Fibroblast of villous mesenchyme (primary cell): Measurements from ENCODE around the gene GABPA. TPM values are rescaled to one million over a fixed set of nuclear protein-coding genes. Genes with fewer than 3 reads are reported as not detected.
"Not testable (repeated sequence)": the region's sequence is repeated elsewhere in the genome, so short reads cannot be mapped to it uniquely, and the experiment has no call there.

Experiments used
- DNase-seq: peaks from one replicate; pipeline ENCODE4 v3.0.0-alpha.2; 2010; ENCODE audit warnings: low read depth
- H3K4me3 ChIP-seq: 2 replicates; pipeline ENCODE4 v1.5.1; 2011; ENCODE audit warnings: low read depth, mild to moderate bottlenecking, low read length
- total RNA-seq: library from RNA; depleted of rRNA; stranded (reverse); fragments of >200 nt; gene quantifications from 2 replicates; pipeline ENCODE4 v1.2.3, GENCODE V29; 2012
- TF ChIP-seq, protein P1 (sequence below): IDR thresholded peaks from 2 replicates; pipeline ENCODE4 v1.5.1; 2012; ENCODE audit warnings: low read depth, mild to moderate bottlenecking, low read length; ENCODE audit not compliant: insufficient read depth

The GABPA gene
- total RNA-seq, result 19.6 and 31.1 TPM in 2 replicates

DNA sequence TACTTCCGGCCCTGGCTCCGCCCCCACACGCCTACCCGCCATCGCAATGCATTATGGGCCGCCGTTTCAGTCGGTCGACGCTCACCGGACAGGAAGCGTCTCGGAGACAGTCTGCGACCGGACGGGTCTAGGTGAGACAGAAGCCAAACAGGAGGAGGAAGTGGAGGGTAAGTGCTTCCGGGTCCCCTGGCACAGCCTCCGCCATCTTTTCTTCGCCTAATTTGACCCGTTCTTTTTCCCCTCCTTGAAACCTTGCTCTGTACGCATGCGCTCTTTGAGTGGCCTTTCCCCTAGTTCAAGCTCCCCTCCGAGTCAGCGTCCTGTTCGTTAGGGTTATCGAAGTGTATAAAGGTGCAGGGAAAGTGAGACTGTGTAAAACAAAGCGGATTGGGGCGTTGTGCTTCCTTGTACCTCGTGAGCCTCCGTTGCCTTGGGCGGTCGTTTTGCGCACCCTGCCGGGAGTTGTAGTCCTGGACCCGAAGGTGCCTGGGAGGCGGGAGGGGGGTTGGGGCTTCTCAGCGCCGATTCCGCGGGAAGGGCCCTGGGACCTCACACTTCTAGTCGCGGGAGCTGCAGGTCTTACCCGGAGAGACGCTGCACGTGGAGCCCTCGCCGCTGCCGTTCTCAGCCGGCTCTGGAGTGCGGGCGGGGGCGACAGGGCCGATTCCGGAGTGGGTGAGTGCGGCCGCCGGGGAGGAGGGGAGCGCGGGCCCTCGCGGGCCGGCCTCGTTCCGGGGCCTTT is at the start of gene GABPA, which contains the start of gene ATP5PF:
TSS of gene GABPA (plus strand) at position 69 of the 742 bp plus-strand sequence. CDS start 6,627 bp downstream, outside the sequence.
TSS of gene ATP5PF (minus strand) at position 1 of the 742 bp plus-strand sequence. CDS start 5,110 bp downstream, outside the sequence.
- DNase-seq, result peak; percentile 99
- peak within 1 kb of the TSS; percentile 91 for H3K4me3 ChIP-seq
- TF ChIP-seq, protein P1, sequence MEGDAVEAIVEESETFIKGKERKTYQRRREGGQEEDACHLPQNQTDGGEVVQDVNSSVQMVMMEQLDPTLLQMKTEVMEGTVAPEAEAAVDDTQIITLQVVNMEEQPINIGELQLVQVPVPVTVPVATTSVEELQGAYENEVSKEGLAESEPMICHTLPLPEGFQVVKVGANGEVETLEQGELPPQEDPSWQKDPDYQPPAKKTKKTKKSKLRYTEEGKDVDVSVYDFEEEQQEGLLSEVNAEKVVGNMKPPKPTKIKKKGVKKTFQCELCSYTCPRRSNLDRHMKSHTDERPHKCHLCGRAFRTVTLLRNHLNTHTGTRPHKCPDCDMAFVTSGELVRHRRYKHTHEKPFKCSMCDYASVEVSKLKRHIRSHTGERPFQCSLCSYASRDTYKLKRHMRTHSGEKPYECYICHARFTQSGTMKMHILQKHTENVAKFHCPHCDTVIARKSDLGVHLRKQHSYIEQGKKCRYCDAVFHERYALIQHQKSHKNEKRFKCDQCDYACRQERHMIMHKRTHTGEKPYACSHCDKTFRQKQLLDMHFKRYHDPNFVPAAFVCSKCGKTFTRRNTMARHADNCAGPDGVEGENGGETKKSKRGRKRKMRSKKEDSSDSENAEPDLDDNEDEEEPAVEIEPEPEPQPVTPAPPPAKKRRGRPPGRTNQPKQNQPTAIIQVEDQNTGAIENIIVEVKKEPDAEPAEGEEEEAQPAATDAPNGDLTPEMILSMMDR, result peak; percentile 11

DNA sequence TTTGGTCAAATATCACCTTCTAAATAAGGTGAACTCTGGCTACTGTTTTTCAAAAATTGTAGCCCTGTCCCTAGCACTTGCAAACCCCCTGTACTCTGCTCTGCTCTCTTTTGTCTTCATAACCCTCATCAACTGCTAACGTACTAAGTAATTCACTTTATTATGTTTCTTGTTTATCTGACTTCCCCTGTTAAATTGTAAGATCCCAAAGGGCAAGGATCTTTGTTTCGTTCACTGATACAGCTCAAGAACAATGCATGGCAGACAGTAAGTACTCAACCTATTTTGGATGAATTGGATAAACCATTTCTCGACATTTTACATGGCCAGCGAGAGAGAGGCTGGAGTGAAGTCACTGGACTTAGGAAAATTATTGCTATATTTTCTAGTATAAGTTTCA is 47.0 kb upstream of the GABPA start:
- no peak for DNase-seq
- H3K4me3 ChIP-seq, result no peak overlapping the region
- TF ChIP-seq, protein P1, result no peak

DNA sequence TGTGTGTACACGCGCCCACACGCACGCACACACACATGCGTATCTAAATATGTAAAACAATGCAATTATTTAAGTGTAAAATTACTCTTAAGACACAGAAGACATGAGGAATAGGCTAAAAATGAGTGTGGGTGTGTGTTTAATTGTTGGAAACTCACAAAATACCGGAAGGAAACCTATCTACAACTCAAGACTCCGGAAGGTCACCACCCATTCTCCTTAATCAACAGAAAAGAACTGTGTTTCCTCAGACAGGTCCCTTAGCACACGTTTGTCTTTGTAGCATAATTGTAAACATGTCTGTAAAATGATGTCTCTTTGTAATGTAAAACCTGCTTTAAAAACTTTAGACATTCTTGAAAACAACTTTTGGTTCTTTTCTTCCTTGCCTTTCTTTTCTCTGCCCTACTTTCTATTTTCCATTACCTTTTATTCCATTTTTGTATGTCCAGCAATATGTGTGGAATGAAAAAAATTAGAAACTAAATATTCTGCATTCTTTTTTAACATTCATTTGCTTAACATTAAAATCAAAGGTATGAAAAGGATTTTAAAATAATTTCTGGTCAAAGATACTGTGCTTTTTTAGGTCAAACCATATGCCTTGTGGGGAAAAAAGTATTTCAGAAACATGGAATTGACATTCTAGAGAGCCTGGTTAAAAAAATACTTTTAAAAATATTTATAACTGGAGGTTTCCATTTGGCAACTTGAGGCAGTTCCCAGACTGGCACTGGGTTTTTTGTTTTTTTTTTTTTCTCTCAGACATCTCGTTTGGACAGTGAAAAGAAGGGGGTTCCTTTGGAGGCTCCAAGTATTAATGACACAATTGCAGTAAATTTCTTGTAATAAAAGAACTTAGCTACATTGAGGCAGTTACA is 46.3 kb upstream of the GABPA start:
- DNase-seq, result no peak
- H3K4me3 ChIP-seq, result no peak overlapping the region
- TF ChIP-seq, protein P1, result no peak

DNA sequence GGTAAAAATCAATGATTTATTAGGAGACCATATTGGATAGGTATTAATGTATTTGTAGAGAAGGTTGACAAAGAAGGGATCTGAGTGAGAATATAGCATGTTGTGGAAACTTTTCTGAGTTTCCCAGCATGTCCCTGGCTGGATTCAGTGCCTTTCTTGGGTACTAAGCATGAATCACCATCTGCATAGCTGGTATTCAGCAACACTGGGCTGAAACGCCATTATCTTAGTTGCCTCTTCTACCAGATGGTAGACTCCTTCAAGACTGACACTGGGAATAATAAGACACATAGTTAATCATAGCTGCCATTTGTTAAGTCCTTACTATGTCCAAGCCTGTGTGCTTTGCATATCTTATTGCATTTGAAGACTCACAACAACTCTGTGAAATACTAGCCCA is 45.5 kb upstream of the GABPA start:
- TF ChIP-seq, protein P1, result no peak

DNA sequence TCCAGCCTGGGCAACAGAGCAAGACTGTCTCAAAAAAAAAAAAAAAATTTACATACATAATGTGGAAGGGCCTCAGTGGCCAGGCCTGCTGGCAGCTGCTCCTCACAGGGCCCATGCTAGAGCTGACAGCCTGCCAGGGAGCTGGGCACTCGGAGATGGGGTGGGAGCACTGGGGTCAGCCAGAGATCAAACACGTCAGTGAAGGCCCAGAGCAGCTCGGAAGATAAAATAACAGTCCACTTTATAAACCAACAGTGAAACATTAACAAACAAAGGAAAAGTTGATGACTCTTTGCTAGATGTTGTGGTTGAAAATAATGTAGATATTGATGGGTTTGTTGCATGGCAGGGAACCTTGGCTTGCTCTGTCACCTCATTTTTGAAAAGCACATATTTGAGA is 42.8 kb upstream of the GABPA start:
- DNase-seq, result no peak
- TF ChIP-seq, protein P1, result no peak
- H3K4me3 ChIP-seq, result no peak overlapping the region

More for the DNA sequence above, 45.5 kb upstream of the GABPA start:
- no peak overlapping the region for H3K4me3 ChIP-seq
- no peak for DNase-seq

DNA sequence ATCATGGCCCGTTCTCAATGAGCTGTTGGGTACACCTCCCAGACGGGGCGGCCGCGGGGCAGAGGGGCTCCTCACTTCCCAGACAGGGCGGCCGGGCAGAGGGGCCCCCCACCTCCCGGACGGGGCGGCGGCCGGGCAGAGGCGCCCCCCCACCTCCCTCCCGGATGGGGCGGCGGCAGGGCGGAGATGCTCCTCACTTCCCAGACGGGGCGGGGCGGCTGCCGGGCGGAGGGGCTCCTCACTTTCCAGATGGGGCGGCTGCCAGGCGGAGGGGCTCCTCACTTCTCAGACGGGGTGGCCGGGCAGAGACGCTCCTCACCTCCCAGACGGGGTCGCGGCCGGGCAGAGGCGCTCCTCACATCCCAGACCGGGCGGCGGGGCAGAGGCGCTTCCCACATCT is 39.3 kb upstream of the GABPA start:
- DNase-seq, H3K4me3 ChIP-seq: not testable (repeated sequence)

DNA sequence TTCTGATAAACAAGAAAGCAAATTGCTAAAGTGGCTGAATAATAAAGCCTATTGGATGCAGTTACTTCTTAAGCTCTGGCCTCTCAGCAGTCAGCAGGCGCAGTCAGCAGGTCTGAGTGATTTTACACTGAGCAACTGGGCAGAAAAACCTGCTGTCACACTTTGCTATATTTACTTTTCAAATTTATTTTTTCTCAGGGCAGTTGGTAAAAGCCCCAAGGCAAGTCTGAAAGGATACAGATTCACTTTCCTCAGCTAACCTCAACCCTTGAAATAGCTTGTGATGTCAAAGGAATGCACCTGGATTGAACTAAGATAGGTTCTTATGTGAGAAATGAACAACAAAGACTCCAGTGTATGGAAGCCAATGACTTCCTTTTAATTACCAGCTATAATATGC is 34.0 kb upstream of the GABPA start:
- H3K4me3 ChIP-seq, result no peak overlapping the region
- TF ChIP-seq, protein P1, result no peak
- no peak for DNase-seq
